ENCODE measurements around the gene BLTP2.

- TF ChIP-seq CTCF (IDR thresholded peaks at IDR 0.05) (no peak), POLR2AphosphoS5 (IDR thresholded peaks at IDR 0.05; ENCODE audit: insufficient read depth in 1 of 2, low read depth in 1 of 2) (peak; percentile 87 to 99), POLR2A (IDR thresholded peaks at IDR 0.05) (peak in 1 of 2 donors; percentile 81)
Observed at GRCh38 chr17:28661635-28662526, 16.9 kb upstream of the BLTP2 start, which contains the start of the genes SDF2 and SUPT6H.
